ENCODE measurements around the gene UBXN11. TPM values are rescaled to one million over a fixed set of nuclear protein-coding genes. Genes with fewer than 3 reads are reported as not detected.

The UBXN11 gene
- total and polyA plus RNA-seq, 2 of the 13 experiments (the other 11 are each of a cell fraction or from before 2014, with no cell fraction given): 9.3 to 10.4 TPM

- TF ChIP-seq NFIB (CRISPR knock-in tag; IDR thresholded peaks at IDR 0.05; ENCODE audit: borderline replicate concordance) (no peak), CSRNP2 (CRISPR knock-in tag; conservative IDR thresholded peaks at IDR 0.05; ENCODE audit: low read depth) (no peak), ZNF446 (CRISPR knock-in tag; IDR thresholded peaks at IDR 0.05) (0 out of 2 replicates have a peak, but pooled peaks have one; percentile 16), KLF15 (CRISPR knock-in tag; IDR thresholded peaks at IDR 0.05; ENCODE audit: borderline replicate concordance) (no peak), ZNF678 (CRISPR knock-in tag; IDR thresholded peaks at IDR 0.05) (no peak; the same call in 1 of the 2 replicates), ZNF773 (CRISPR knock-in tag; IDR thresholded peaks at IDR 0.05; ENCODE audit: borderline replicate concordance) (no peak), ZNF577 (CRISPR knock-in tag; IDR thresholded peaks at IDR 0.05; ENCODE audit: borderline replicate concordance, low read depth) (no peak), ZNF30 (CRISPR knock-in tag; IDR thresholded peaks at IDR 0.05) (no peak), MTA1 (CRISPR knock-in tag; IDR thresholded peaks at IDR 0.05; ENCODE audit: borderline replicate concordance) (peak; percentile 65; the same call in 1 of the 2 replicates), ZNF18 (CRISPR knock-in tag; IDR thresholded peaks at IDR 0.05; ENCODE audit: insufficient replicate concordance) (no peak), ZNF619 (CRISPR knock-in tag; IDR thresholded peaks at IDR 0.05) (0 out of 2 replicates have a peak, but pooled peaks have one; percentile 11), ZNF225 (CRISPR knock-in tag; IDR thresholded peaks at IDR 0.05) (peak; percentile 11; the same call in 1 of the 2 replicates), HMG20A (CRISPR knock-in tag; IDR thresholded peaks at IDR 0.05; ENCODE audit: borderline replicate concordance) (no peak), ATRX (CRISPR knock-in tag; IDR thresholded peaks at IDR 0.05; ENCODE audit: borderline replicate concordance) (no peak), RARA (CRISPR knock-in tag; IDR thresholded peaks at IDR 0.05) (peak; percentile 54), POLR2A (IDR thresholded peaks at IDR 0.05; ENCODE audit: insufficient read depth in 1 of 2, low read depth in 2 of 2, low read length in 2 of 2) (peak; percentile 92 to 97)
- TF ChIP-seq, protein P1, sequence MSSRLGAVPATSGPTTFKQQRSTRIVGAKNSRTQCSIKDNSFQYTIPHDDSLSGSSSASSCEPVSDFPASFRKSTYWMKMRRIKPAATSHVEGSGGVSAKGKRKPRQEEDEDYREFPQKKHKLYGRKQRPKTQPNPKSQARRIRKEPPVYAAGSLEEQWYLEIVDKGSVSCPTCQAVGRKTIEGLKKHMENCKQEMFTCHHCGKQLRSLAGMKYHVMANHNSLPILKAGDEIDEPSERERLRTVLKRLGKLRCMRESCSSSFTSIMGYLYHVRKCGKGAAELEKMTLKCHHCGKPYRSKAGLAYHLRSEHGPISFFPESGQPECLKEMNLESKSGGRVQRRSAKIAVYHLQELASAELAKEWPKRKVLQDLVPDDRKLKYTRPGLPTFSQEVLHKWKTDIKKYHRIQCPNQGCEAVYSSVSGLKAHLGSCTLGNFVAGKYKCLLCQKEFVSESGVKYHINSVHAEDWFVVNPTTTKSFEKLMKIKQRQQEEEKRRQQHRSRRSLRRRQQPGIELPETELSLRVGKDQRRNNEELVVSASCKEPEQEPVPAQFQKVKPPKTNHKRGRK (CRISPR knock-in tag; IDR thresholded peaks at IDR 0.05): no peak
- TF ChIP-seq, protein P2, sequence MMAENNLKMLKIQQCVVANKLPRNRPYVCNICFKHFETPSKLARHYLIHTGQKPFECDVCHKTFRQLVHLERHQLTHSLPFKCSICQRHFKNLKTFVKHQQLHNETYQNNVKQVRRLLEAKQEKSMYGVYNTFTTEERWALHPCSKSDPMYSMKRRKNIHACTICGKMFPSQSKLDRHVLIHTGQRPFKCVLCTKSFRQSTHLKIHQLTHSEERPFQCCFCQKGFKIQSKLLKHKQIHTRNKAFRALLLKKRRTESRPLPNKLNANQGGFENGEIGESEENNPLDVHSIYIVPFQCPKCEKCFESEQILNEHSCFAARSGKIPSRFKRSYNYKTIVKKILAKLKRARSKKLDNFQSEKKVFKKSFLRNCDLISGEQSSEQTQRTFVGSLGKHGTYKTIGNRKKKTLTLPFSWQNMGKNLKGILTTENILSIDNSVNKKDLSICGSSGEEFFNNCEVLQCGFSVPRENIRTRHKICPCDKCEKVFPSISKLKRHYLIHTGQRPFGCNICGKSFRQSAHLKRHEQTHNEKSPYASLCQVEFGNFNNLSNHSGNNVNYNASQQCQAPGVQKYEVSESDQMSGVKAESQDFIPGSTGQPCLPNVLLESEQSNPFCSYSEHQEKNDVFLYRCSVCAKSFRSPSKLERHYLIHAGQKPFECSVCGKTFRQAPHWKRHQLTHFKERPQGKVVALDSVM (CRISPR knock-in tag; IDR thresholded peaks at IDR 0.05): no peak
- TF ChIP-seq, protein P3, sequence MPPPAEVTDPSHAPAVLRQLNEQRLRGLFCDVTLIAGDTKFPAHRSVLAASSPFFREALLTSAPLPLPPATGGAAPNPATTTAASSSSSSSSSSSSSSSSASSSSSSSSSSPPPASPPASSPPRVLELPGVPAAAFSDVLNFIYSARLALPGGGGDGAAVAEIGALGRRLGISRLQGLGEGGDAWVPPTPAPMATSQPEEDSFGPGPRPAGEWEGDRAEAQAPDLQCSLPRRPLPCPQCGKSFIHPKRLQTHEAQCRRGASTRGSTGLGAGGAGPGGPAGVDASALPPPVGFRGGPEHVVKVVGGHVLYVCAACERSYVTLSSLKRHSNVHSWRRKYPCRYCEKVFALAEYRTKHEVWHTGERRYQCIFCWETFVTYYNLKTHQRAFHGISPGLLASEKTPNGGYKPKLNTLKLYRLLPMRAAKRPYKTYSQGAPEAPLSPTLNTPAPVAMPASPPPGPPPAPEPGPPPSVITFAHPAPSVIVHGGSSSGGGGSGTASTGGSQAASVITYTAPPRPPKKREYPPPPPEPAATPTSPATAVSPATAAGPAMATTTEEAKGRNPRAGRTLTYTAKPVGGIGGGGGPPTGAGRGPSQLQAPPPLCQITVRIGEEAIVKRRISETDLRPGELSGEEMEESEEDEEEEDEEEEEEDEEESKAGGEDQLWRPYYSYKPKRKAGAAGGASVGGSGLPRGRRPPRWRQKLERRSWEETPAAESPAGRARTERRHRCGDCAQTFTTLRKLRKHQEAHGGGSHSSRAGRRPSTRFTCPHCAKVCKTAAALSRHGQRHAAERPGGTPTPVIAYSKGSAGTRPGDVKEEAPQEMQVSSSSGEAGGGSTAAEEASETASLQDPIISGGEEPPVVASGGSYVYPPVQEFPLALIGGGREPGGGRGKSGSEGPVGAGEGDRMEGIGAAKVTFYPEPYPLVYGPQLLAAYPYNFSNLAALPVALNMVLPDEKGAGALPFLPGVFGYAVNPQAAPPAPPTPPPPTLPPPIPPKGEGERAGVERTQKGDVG (CRISPR knock-in tag; IDR thresholded peaks at IDR 0.05; ENCODE audit: borderline replicate concordance): peak; percentile 52
Observed at GRCh38 chr1:26233903-26234643, 72.4 kb downstream of the UBXN11 start, which contains the start of gene CEP85 (continued).
